Limb (tissue), 2 donors: ENCODE measurements around the gene HS6ST1.
A peak's percentile ranks its signal among the peaks of the same experiment; 100 is the strongest.

Experiments
- DNase-seq, 2 donors: peaks; one replicate each; pipeline ENCODE4 v3.0.0-alpha.2; 2016; ENCODE audit errors: extremely low spot score in 2 of 2

Gene HS6ST1, protein sequence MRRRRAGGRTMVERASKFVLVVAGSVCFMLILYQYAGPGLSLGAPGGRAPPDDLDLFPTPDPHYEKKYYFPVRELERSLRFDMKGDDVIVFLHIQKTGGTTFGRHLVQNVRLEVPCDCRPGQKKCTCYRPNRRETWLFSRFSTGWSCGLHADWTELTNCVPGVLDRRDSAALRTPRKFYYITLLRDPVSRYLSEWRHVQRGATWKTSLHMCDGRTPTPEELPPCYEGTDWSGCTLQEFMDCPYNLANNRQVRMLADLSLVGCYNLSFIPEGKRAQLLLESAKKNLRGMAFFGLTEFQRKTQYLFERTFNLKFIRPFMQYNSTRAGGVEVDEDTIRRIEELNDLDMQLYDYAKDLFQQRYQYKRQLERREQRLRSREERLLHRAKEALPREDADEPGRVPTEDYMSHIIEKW

DNA sequence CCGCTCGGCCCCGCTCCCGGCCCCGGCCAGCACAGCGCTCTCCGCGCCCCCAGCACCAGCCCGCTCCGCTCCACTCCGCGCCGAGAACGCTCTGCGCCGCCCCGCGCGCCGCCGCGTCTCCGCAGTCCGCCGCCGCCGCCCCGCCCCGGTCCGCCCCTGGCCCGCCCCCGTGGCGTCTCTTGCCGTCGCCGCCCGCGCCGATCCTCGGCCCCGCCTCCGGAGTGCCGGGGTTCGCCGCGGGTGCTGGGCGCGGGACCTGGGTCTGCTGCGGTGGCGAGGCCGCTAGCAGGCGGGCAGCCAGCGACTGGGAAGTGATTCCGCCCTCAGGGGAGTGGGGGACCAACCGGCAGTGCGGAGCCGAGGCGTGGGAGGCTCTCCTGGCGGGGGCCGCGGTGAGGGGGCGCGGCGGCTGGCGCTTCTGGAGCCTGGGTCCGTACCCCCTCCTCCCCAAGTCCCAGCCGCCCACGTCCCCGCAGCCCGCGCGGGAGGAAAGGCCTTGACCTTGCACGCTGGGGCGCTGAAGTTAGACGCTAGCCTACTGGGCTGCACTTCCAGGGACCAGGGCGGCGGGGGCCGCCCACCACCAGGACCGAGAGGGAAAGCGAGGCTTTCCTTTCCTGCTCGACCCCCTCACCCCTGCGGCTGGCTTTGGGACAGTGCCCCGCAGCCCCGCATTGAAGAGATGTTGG lies at the start of gene HS6ST1:
Gene HS6ST1, minus strand, starts transcription at position 93 of the 689 bp plus-strand sequence. CDS start 305 bp downstream, outside the sequence.
- peak; percentile 84 to 95 for DNase-seq

DNA sequence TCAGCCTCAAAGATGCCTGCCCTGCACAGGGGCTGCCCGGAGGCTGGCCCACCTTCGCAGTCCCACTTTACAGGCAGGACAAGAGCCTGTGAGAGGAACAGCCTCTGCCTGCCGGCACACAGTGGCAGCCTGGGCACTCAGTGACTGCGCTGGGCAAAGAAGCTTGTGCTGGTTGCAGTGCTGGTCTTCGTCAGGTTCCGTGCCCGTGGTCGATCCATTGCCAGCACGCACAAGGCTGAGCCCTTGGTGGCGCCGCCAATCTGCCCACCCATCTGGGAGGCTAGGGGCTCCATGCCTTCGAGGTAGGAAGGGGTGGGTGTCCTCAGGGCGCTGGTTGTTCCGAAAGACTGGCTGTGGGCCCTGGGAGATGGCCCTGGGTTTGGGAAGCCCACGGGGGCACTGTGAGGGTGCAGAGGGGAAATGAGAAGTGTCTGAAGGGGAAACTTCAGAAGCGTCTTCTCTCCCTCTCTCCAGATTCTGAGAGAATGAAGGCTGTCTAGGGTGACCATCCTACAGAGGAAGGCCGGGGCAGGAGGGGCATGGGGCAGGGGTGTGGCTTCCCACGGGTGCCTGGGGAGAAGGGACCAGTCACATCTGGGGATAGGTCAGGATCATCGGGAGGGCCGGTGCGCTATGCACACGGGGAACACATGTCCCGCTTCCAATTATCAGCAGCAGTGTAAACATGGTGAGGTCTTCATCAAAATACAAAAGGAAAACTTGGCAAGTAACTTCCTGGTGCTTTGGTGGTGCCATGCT lies 49.1 kb upstream of the HS6ST1 start:
- no peak for DNase-seq

DNA sequence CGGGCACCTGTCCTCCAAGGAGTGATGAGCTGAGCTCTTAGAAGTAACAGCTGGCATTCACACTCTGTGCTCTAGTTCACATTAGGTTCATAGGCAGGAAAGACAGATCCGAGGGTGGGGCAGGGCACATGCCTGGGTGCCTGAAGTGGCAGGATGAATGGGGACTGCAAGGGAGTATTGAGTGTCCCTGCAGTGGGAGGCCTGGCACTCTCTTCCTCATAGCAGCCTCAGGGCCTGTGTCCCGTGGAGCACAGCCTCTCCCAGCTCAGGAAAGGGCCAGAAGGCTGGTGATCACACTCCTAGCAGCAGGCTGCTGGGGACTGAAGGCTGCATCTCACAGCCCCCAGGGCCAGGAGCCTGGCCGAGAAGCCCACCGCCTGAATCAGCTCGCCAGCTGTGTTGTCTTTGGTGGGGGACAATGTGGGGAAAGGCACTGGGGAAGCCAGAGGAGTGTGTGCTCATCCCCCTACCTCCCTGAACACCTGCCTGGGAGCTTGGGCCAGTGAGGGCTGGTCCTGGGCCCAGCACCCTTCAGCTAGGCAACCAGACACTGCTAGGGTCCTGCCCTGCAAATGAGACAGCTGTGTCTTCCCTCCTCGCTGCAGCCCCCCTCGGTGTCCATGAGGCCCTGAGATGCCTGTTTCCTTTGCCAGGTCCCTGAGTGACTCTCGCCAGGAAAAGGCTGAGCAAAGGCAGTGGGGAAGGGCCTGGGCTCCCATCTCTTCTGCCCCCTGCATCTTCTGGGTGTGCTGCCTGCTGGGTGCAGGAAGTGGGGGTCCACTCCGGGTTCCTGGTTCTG lies 48.2 kb upstream of the HS6ST1 start:
- DNase-seq, result no peak

DNA sequence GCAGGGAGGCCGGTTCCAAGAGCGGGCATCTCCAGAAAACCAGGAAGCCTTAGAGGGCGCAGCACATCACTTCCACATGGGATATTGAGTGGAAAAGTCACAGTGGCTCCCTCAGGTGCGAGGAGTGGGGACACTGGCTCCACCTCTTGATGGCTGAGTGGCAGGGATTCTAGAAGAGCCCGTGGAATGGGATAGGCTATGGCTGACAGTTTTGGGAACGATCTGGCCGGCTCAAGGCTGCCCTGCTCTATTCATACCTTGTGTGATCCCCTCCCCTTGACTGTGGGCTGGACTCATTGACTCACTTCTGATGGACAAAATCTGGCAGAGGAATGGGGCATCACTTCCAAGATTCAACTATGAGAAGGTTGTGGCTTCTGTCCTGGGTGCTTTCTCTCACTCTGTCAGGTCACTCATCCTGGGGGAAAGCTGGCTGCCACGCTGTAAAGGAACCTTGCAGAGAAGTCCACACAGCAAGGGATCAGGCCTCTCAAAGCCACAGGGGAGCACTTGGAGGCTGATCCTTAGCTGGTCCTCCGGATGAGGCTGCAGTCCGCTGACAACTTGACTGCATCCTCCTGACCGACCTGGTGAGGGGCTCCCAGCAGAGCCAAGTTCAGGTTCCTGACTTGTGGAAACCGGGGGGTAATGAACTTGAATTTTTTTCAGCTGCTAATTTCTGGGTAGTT lies 46.7 kb upstream of the HS6ST1 start:
- DNase-seq, result no peak

DNA sequence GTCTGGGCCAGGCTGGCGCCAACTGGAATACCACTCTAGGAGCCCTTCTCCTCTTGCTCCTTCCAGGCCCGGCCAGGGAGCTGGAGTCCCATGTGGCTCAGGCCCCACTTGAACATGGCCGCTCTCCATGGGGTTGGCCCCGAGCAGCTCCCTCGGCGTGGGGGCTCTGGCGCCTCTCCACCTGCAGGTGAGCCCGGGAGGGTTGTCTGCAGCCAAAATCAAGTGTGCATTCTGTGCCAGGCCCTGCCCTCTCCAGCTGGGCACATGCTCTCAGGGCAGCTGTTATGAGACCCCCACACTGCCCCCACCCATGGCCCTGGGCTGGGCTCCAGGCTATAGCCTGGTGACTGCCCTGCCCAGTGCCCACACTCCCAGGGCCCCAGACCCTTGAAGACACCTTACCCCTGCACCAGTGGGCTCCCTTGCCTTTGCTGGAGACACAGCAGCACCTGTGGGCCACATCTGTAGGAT lies 45.8 kb upstream of the HS6ST1 start:
- no peak for DNase-seq

DNA sequence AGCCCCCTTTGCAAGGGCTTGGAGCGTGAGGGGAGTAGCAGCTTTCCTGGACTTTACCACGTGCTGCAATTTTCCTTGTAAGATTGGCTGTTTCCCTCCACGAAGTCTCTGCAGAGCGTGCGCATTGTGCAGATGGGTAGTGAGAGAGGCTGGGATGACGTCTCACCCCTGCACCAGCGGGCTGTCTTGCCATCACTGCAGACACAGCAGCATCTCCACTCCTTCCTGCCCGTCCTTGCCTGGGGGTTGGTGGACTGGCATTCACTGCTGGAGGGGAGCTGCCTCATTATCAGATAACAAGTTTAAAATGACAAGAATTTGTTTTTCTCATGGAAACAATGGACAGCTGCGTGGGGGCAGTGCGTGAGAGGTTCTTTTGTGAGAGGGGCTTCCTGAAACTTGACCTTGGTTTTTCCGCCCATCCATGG lies 45.3 kb upstream of the HS6ST1 start:
- DNase-seq, result no peak

DNA sequence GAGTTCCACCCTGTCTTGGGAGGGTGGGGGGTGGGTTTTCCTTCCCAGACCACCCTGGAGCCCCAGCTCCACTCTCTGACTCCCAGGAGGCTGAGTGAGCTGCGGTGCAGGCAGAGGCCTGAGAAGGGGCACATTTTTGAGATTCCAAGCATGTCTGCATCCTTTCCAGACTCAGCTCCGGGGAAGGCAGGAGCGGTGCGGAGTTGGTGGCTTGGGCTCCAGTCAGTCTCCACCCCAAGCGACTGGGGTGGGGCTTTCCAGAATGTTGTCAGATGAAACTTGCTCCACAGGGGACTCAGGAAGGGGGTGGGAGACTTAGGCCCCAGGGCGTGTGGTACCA lies 44.2 kb upstream of the HS6ST1 start:
- peak; percentile 46 to 77 for DNase-seq

DNA sequence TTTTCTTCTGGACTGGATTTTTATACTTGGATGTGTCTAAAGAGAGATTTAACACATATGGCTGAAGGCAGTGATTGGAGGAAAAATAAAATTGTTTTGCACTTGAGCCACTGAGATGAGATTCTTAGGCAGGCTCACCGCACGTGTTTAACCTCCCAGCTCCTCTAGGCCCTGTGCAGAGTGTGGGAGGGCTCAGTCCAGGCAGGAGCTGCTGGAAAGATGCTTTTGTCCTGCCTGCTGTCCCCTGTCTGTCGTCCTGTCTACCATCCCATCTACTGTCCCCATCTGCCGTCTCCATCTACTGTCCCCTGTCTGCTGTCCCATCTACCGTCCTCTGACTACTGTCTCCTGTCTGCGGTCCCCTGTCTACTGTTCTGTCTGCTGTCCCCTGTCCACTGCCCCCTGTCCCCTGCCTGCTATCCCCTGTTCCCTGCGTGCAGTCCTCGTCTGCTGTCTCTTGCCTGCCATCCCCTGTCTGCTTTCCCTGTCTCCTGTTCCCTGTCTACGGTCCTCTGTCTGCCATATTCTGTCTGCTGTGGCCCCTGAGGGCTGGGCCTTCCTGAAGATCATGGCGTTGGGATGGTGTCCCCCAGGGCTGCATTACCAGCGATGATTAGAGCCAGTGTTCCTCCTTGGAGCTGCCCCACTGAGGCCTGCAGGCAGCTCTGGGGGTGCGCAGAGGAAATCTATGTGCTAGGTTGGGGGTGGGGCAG lies 43.7 kb upstream of the HS6ST1 start:
- no peak for DNase-seq

DNA sequence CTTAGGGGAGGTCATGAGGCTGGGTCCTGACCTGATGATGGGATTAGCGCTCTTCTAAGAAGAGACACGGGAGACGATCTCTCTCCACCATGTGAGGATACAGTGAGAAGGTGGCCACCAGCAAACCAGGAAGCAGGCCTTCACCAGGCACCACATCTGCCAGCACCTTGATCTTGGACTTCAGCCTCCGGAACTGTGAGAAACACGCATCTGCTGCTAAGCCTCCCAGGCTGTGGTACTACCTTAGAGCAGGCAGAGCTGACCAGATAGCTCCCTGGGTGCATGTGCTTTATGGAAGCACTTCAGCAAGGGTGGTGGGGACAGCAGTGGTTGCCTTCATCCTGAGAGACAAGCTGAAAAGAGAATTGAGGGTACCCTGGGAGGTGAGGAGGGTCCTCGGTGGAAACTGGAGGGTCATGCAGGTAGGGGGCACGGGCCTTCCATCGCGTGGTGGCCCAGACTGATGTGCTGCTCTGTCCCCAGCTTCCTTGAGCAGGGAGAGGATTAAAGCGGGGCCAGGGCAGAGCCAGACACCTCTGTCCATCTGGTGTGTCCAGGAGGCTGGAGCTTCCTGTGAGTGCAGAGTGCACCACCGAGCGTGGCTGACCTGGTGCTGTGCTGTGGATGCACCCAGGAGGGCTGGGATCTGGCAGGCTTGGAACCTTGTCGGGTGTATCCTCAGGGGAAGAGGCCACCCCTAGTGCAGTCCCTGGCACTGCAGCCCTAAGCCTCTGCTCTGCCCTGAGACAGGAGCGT lies 42.9 kb upstream of the HS6ST1 start:
- DNase-seq, result no peak

DNA sequence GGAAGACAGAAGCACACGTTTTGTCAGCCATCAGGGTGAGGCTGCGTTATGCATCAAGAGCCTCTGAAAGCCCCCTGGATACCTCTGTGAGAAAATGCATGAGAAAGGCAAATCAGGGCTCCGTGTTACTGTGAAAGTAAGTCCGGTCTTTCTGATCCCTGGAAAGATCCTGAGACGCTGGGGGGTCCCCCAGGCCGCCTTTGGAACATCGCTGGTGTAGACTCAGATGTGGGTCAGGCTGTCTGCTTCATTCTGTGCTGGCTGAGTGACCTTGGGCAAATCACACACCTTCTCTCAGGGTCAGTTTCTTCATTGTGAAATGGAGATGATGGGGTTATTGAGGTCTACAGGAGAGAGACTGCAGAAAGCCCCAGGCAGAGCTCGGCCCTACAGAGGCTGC lies 42.0 kb upstream of the HS6ST1 start:
- DNase-seq, result no peak

DNA sequence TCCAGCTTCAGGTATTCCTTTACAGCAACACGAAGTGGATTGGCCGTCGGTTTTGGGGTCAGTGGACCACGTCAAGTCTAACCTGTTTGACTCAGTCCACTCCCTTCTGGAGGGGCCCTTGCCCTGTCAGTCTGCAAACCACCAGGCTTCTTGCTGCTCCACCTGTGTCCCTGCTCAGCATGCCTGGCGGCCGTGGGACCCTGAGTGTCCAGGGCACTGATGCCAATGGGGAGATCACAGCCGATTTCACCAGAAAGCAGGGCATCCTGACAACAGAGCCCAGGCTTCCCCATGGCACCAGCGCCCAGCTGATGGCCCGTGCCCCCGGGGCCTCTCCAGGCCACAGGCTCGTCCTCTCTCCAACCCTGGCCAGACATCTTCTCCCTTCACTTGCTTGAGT lies 41.2 kb upstream of the HS6ST1 start:
- no peak for DNase-seq

DNA sequence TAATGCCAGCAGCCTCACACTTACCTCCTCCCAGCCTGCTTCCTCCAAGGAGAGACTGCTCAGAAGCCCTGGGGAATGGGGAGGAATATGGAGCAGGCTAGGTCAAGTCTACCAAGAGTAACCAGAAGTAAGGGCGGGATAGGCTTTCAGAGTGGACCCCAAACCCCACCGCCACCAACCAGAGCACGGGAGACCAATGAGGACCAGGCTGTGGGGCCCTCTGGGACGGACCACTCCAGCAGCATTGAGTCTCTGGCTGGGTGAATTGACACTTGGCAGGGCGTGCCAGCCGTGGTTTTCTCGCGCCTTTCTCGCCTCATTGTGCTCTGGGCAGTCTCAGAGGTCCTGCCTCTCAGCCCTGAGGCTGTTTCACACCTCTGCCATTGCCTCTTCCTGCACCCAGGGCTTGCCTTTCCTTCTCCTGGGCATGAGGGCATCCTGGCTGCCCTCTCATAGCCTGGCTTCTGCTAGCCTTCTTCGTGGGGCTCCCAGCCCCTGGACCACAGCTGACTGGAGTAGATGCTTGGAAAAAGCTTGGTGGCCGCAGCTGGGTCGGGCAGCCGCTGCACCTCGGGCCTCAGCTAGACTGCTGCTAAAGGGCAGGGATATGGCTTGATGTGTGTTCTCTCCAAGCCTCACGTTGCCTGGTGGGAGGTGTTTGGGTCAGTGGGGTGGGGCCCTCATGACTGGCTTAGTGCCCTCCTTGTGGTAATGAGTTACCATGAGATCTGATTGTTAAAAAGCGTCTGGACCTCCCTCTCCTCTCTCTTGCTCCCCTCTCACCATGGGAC lies 40.5 kb upstream of the HS6ST1 start:
- DNase-seq, result no peak

DNA sequence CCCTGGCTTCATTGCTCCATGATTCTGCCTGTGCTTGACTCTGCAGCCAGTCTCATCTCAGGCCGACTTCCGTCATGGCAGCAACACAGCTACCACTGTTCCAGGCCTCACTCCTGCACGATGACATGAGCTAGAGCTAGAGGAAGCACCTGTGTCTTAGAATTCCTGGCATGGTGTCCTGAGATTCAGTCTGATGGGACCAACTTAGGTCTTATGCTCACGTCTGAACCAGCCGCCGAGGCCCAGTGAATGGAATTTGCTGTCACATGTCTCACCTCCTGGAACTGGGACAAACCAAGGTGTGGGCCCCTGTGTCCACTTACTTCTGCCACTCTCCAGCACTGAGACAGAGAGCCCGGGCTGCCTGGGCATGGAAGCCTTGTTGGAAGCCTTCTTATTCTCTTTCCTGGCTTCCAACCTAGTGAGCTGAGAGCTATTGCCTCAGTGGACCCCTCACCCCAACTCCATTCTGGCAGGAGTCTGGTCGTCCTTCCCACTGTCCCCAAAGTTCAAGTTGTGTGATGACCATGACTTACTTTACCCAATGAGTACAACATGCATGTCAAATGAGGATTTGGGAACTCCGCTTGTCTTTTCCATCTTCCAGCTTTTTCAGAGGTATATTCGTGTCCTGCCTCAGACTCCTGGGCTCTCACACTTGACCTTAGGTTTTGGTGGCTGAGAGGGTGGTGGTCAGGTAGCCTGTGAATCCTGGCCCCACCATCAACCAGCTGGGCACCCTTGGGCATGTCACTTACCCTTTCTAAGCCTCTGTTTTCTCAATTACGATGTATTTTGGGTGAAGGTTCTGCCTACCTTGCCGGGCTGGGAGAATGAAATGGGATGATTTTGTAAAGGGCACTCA lies 39.1 kb upstream of the HS6ST1 start:
- no peak for DNase-seq

DNA sequence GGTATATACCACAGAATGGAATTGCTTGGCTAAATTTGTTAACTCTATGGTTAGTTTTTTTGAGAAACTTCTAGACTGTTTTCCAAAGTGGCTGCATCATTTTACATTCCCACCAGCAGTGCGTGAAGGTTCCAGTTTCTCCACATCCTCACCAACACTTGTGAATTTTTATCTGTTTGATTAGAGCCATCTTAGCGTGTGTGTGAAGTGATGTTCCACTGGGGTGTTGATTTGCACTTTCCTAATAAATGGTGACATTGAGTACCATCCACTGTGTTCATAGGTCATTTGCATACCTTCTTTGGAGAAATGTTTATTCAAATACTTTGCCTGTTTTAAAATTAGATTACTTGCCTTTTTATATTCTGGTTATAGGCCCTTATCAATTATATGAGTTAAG lies 37.5 kb upstream of the HS6ST1 start:
- no peak for DNase-seq

DNA sequence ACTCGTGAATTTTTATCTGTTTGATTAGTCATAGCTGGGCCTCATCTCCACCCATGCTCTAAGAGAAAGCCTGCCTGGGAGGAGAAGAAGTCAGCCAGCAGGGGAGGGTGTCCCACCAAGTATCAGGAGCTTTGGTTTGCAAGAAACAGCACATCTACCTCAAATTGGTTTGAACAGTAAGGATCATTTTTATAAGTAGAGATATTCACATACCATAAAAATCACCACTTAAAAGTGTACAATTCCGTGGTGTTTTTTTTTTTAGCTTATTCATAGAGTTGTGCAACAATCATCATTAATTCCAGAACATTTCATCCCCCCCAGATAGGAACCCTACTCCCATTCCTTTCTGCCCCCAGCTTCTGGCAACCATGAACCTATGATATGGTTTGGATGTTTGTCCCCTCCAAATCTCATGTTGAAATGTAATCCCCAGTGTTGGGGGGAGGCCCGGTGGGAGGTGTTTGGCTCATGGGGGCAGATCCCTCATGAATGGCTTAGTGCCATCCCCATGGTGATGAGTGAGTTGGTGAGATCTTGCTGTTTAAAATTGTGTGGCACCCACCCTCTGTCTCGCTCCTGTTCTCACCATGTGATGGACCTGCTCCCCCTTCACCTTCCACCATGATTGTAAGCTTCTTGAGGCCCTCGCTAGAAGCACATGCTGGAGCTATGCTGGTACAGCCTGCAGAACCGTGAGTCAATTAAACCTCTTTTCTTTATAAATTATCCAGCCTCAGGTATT lies 36.2 kb upstream of the HS6ST1 start:
- DNase-seq, result no peak

DNA sequence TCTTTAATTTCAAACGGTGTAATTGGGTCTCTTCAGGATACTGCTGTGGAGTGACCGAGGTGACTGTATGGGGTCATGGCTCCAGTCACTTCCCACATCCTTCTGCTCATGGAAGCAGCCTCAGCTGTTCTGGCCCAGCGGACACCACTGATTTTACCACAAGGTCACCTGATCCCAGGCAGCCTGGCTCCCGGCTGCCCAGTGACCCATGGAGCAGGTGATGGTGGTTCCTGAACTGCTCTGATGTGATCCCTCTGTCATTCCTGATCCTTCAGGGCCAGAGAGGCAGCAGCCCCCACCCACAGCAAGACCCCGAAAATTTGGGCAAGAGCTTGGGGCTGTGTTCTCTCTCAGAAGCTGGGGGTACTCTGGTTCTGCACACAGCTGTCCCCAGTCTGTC lies 35.5 kb upstream of the HS6ST1 start:
- no peak for DNase-seq

DNA sequence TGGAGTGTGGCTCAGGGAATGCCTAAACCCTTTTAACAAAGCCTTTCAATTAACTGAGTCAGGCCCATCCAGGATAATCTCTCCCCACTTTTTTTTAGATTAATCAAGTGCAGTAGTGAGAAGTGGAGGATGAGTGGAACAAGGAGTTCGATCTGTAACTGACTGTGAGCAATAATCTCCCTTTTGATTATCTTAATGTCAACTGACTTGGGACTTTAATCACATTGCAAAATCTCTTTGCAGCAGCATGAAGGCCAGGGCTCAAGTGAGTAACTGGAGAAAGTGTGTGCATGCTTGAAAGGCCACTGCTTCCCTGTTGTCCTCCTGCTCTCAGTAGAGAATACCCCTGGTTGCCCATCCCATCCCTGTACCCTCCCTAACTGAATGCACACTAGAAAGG lies 32.1 kb upstream of the HS6ST1 start:
- no peak for DNase-seq
